ENCODE measurements around the gene TMEM154.

The TMEM154 gene

GRCh38 chr4:152679414-152680281, at the start of gene TMEM154:
TSS of gene TMEM154 (minus strand) at chr4:152679997. CDS start at chr4:152679933, 64 bp downstream.
- peak; percentile 83 for DNase-seq (ENCODE audit: low spot score)

- peak; percentile 74 for DNase-seq (ENCODE audit: low spot score)
Observed at GRCh38 chr4:152729466-152729865, 49.7 kb upstream of the TMEM154 start.

DNA sequence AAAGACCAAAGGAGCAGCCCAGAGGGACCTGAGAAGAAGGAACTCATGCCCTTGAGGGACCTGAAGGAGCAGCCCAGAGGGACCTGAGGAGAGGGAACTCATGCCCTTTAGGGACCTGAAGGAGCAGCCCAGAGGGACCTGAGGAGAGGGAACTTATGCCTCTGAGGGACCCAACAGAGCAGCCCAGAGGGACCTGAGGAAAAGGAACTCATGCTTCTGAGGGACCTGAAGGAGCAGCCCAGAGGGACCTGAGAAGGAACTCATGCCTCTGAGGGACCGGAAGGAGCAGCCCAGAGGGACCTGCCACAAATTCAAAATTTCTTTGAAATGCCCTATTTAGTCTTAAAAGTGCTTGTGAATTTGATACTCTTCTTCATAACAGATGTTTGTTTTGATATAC, 48.5 kb upstream of the TMEM154 start:
- DNase-seq (ENCODE audit: low spot score), result no peak

DNA sequence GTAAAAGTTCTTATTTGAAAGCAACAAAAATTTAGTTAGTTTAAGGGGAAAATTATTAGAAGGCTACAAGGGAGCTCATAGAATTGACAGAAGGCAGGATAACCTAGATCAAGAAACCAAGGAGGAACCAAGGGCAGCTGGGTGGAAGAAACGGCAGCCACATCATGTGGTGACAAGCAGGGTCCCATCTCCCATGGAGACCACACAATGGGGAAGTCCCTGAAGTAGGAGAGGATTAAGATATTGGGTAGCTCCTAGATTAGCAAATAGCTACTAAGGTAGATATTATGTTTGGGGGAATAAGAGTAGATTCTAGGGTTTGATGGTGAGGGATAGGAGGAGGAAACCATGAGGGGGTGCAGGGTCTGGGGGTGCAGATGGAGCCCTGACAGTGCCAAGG, 48.0 kb upstream of the TMEM154 start:
- DNase-seq (ENCODE audit: low spot score), result no peak

DNA sequence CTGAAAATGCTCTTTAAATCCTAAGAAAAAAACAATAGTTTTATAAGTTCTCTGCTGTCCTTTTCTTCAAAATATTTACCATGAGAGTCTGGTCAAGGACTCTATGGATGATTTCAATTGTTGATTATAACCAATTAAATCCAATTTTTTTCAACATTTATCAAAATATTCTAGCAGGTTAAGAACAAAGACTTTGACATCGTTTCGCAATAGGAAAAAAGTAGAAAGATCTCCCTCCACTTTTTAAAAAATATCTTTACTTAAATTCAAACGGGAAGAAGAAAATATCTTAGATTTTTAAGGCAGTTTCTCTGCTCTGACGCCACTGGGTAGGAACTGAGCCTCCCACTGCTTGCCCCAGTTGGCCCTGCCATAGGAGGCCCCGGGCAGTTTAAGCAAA, 44.7 kb upstream of the TMEM154 start:
- DNase-seq (ENCODE audit: low spot score), result no peak

DNA sequence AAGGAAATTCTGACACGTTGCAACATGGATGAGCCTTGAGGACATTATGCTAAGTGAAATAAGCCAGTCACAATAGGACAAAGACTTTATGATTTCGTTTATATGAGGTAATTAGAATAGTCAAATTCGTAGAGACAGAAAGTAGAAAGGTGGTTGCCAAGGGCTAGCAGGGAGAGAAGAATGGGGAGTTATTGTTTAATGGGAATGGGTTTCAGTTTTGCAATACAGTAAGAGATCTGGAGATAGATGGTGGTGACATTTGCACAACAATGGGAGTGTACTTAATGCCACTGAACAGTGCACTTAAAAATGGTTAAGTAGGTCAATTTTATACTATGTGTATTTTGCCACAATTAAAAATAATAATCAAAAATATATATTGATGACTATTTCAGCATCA, 43.4 kb upstream of the TMEM154 start:
- no peak for DNase-seq (ENCODE audit: low spot score)

- no peak for DNase-seq (ENCODE audit: low spot score)
Observed at GRCh38 chr4:152719801-152720556, 40.2 kb upstream of the TMEM154 start.

GRCh38 chr4:152719291-152719690, 39.5 kb upstream of the TMEM154 start:
- no peak for DNase-seq (ENCODE audit: low spot score)

- no peak for DNase-seq (ENCODE audit: low spot score)
Observed at GRCh38 chr4:152715076-152715475, 35.3 kb upstream of the TMEM154 start.

DNA sequence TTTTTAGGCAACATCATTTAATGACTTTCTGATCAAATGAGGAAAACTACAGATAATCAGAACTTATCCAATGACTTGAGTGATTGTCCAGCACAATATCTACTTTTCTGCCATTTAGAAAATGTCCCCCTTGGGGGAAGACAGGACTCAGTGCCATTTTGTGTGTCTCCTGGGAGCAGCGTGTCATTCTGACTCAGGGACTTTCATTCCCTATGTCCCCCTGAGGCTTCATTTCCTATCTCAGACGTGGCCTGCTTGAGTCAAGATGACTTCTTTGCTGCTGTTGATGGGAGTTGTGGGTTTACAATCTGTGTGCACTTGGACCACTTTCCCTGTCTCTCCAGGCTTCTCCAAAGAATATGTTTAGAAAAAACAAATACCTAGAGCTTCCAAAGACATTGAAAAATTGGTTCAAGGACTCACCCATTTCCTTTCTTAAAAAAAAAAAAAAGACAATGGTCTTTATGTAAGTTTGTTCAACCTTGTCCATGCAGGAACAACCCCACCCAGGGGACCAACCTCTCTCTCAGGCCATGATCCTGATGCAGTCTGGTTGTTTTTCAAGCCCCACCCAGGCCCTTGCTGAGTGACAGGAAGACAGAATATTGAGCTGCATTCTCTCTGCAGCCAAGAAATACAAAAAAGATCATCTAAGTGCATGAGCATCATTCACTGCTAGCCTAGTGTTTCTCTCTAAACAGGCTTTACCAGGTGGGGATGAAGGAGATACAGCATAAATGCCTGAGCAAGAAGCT, 34.3 kb upstream of the TMEM154 start:
- no peak for DNase-seq (ENCODE audit: low spot score)

DNA sequence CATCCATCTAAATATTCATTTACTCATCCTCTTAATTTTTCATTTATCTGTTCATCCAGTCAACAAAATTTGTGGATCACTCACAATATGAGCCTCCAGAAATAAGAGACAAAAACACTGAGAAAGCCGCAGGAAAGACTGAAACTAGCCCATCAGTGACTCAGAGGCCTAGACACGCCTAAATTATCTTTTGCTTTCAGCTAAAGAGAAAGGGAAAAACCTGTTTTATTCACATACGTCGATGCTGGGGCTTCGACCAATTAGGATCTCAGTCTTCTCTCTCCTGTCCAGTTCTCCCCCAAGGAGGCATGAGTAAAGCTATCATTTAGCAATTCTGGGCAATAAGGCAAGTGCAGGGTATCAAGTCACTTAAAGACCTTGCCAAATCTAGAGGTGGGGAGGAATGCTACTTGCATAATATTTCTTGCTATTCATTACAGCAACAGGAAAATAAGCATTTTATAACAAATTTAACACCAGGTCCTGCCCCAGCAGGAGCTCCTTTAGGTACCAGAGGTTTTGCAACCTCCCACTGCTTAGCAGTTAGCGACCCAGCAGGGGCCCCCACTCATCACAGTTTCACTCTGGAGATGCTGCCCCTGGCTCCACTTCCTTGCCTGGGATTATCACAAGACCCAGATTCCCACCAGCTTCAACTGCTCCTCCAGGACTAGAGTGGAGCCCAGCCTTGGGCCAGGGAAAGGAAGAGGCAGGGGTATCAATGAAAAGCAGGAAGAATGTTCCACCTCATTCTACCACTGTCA, 30.1 kb upstream of the TMEM154 start:
- DNase-seq (ENCODE audit: low spot score), result no peak

DNA sequence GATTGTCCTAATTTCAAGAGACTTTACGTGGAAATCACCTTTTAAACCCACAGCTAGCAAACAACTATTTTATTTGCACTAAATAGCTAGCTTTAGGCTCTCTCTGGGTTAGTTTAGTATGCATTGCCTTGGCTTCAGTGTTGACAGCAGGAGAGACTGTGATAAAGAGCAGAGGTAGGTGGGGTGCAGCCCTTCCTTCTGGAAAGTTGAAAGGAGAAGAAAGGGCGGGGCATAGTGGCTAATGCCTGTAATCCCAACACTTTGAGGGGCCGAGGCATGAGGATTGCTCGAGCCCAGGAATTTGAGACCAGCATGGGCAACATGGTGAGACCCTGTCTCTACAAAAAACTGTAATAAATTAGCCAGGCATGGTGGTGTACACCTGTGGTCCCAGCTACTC, 29.0 kb upstream of the TMEM154 start:
- DNase-seq (ENCODE audit: low spot score), result no peak

- DNase-seq (ENCODE audit: low spot score), result no peak
Observed at GRCh38 chr4:152708361-152708760, 28.6 kb upstream of the TMEM154 start.

DNA sequence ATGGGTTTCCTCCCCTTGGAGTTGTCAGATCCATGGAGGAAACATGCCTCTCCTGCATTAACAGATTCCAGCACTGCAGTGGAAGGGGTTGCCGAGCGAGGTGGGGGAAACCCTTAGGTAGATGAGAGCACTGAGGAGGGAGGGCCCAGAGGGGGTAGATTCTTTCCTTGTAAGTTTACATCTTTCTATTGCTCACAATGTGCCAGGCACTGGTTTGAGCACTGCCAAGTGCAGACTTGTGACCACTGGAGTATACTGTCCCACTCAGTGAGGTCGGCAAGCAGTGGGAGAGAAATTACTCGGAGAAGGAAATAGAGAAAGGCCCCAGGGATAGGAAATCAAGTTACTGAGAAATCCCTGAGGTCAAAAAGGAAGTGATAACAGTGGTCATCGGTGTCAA, 27.8 kb upstream of the TMEM154 start:
- DNase-seq (ENCODE audit: low spot score), result no peak

DNA sequence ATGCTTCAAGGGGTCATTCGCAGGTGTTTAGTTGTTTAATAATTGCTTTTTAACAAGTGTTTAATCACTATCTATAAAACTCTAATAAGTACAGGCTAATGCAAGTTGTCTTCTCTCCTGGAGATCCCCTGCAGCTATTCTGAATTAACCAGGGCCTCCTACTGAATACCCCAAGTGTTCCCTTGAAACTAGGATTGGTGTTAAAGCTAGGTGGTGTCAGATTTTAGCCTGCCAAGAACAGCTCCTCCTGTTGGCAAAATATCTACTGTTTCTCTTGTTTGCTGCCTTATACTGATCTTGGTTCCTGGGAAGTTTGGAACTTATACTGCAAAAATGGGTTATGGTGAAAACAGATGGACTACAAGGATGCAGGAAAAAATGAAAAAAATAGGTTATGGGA, 26.1 kb upstream of the TMEM154 start:
- no peak for DNase-seq (ENCODE audit: low spot score)

DNA sequence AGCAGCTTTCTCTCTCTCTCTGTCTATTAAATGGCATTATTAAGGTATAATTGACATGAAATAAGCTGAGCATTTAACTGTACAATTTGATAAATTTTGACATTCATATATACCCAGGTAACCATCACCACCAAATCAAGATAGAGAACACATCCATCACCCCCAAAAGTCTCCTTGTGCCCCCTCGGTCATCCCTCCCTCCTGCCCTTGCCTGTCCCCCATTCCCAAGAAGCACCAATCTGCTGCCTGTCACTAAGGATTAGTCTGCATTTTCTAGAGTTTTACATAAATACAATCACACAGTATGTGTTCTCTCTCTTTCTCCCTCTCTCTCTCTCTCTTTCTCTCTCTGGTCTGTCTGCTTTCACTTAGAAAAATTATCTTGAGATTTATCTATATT, 25.0 kb upstream of the TMEM154 start:
- DNase-seq (ENCODE audit: low spot score), result no peak

DNA sequence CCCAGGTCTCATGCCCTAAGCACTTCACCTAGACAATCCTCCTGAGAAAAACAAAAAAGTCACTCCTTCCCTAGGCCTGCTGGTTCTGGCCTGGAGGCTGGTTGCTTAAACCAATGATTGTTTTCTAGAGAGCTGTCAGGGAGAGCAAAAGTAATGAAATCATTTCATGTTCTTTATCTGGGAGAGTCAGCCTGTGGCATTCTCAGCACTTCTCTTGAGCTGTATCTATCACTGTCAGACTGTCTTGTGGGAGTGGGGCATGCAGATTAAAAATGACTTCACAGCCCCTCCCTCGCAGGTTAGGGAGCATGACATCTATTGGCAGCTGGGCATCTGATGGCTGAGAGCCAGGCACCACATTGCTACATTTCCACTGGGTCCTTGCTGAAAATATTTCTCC, 20.4 kb upstream of the TMEM154 start:
- no peak for DNase-seq (ENCODE audit: low spot score)

GRCh38 chr4:152699313-152699712, 19.5 kb upstream of the TMEM154 start:
- no peak for DNase-seq (ENCODE audit: low spot score)

- no peak for DNase-seq (ENCODE audit: low spot score)
Observed at GRCh38 chr4:152698089-152698499, 18.3 kb upstream of the TMEM154 start.

- no peak for DNase-seq (ENCODE audit: low spot score)
Observed at GRCh38 chr4:152697284-152698088, 17.7 kb upstream of the TMEM154 start.

- DNase-seq (ENCODE audit: low spot score), result peak; percentile 15
Observed at GRCh38 chr4:152696764-152697261, 17.0 kb upstream of the TMEM154 start.
